ENCODE data around the gene GPR137B.
"Not testable (repeated sequence)": the region's sequence is repeated elsewhere in the genome, so short reads cannot be mapped to it uniquely, and the experiment has no call there.

Gene GPR137B

GRCh38 chr1:236144446-236145150 is 2.3 kb downstream of the GPR137B start:
- DNase-seq = no peak

- no peak for DNase-seq
Measured at GRCh38 chr1:236147068-236147467, 4.7 kb downstream of the GPR137B start.

GRCh38 chr1:236147521-236148469 is 5.5 kb downstream of the GPR137B start:
- DNase-seq = no peak

GRCh38 chr1:236148470-236148845 is 6.1 kb downstream of the GPR137B start:
- no peak for DNase-seq

- no peak for DNase-seq
Measured at GRCh38 chr1:236149003-236149595, 6.8 kb downstream of the GPR137B start.

GRCh38 chr1:236149696-236150228 is 7.4 kb downstream of the GPR137B start:
- DNase-seq = no peak

GRCh38 chr1:236150311-236150955 is 8.1 kb downstream of the GPR137B start:
- no peak for DNase-seq

- no peak for DNase-seq
Measured at GRCh38 chr1:236150986-236151385, 8.6 kb downstream of the GPR137B start.

- no peak for DNase-seq
Measured at GRCh38 chr1:236151739-236152424, 9.5 kb downstream of the GPR137B start.

GRCh38 chr1:236154126-236154525 is 11.8 kb downstream of the GPR137B start:
- no peak for DNase-seq

GRCh38 chr1:236154671-236155398 is 12.5 kb downstream of the GPR137B start:
- DNase-seq = no peak

- no peak for DNase-seq
Measured at GRCh38 chr1:236155399-236155767, 13.0 kb downstream of the GPR137B start.

GRCh38 chr1:236155841-236156503 is 13.6 kb downstream of the GPR137B start:
- no peak for DNase-seq

GRCh38 chr1:236156512-236157208 is 14.3 kb downstream of the GPR137B start:
- DNase-seq = peak; percentile 33 to 47

- not testable (repeated sequence) for DNase-seq
Measured at GRCh38 chr1:236158072-236158471, 15.7 kb downstream of the GPR137B start.

GRCh38 chr1:236158719-236159118 is 16.4 kb downstream of the GPR137B start:
- no peak for DNase-seq

GRCh38 chr1:236159704-236160539 is 17.6 kb downstream of the GPR137B start:
- no peak for DNase-seq

GRCh38 chr1:236160540-236161127 is 18.3 kb downstream of the GPR137B start:
- DNase-seq = no peak

- no peak for DNase-seq
Measured at GRCh38 chr1:236161230-236161629, 18.9 kb downstream of the GPR137B start.

Data from activated CD4-positive, alpha-beta T cell treated with anti-CD3 and anti-CD28 coated beads, Interleukin-2, amount 50 U/mL, for 48 hours (primary cell).